HUES64 (cell line): ENCODE results near the gene VAMP8.
A peak's percentile ranks its signal among the peaks of the same experiment; 100 is the strongest.
"Not testable (repeated sequence)": the region's sequence is repeated elsewhere in the genome, so short reads cannot be mapped to it uniquely, and the experiment has no call there.

ENCODE experiments used
- H3K27ac ChIP-seq: 2 replicates; pipeline ENCODE4 v1.7.0; 2013; ENCODE audit warnings: low read depth, low read length, inconsistent platforms
- H3K27me3 ChIP-seq: 2 replicates; pipeline ENCODE4 v1.6.1; 2013; ENCODE audit warnings: mild to moderate bottlenecking, low read length; ENCODE audit not compliant: insufficient read depth
- H3K36me3 ChIP-seq: 2 replicates; pipeline ENCODE4 v1.6.1; 2013; ENCODE audit warnings: mild to moderate bottlenecking, low read length; ENCODE audit not compliant: insufficient read depth
- H3K4me1 ChIP-seq: 2 replicates; pipeline ENCODE4 v1.6.1; 2013; ENCODE audit warnings: mild to moderate bottlenecking, low read length, moderate library complexity; ENCODE audit not compliant: insufficient read depth
- H3K4me3 ChIP-seq: 2 replicates; pipeline ENCODE4 v1.5.1; 2013; ENCODE audit warnings: mild to moderate bottlenecking, low read length, moderate library complexity
- H3K9ac ChIP-seq: 2 replicates; pipeline ENCODE4 v1.6.1; 2013; ENCODE audit warnings: mild to moderate bottlenecking, low read depth, low read length
- H3K9me3 ChIP-seq: 2 replicates; pipeline ENCODE4 v1.6.1; 2013; ENCODE audit warnings: low read depth, low read length; ENCODE audit not compliant: insufficient read depth
- WGBS: fragments of 150-250, 120-280 bp; methylation state at CpG from one replicate; pipeline ENCODE4 v1.1.7; 2013; ENCODE audit warnings: missing lambda C conversion rate; 5-methylcytosine and 5-hydroxymethylcytosine counted together

The VAMP8 gene

DNA sequence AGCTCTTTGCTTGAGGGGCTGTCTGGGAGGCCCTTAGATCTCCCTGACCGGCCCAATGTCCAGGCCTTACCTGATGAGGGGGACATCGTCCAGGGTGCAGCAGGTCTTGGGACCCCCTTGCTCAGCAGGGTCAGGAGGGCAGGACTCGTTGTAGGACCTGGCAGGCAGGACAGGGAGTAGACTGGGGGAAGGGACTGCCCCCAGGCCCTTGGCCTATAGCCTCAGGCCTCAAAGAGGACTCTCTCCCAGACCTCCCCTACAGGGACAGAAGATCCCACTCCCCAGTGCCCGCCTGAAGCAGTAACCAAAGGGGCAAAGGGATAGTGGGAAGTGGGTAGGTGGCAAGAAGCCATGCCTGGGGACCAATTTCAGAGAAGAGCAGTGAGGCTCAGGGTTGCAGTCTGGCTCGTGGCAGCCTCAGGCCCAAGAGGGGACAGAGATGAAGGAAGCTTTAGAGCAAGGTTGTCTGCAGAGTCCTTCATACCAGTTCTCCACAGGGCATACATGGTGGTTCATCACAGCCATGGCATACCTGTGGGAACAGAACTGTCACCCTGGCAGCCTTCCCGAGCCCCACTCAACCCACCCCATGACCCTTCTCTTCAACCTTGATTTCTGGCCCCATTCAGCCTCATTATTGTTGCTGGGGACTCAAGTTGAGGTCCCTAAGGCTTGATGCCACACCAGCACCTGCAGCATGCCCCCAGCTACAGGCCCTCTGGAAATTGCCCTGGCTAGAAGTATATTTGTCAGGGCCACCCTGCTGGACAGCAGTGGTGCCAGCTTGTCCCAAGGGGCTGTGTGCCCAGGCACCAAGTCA is 23.8 kb downstream of the VAMP8 start:
- Histone ChIP-seq H3K27ac (no peak overlapping the region), H3K4me3 (peak overlapping the region; percentile 92), H3K36me3 (peaks cover 30% of the 10 kb centered on the region), H3K27me3 (no peaks in the 10 kb centered on the region), H3K9me3 (no peaks in the 10 kb centered on the region), H3K9ac (no peak overlapping the region), H3K4me1 (no peaks in the 10 kb centered on the region; the same call in 1 of the 2 replicates)
- 85% methylated on average over 6 of the region's 6 CpGs for WGBS

DNA sequence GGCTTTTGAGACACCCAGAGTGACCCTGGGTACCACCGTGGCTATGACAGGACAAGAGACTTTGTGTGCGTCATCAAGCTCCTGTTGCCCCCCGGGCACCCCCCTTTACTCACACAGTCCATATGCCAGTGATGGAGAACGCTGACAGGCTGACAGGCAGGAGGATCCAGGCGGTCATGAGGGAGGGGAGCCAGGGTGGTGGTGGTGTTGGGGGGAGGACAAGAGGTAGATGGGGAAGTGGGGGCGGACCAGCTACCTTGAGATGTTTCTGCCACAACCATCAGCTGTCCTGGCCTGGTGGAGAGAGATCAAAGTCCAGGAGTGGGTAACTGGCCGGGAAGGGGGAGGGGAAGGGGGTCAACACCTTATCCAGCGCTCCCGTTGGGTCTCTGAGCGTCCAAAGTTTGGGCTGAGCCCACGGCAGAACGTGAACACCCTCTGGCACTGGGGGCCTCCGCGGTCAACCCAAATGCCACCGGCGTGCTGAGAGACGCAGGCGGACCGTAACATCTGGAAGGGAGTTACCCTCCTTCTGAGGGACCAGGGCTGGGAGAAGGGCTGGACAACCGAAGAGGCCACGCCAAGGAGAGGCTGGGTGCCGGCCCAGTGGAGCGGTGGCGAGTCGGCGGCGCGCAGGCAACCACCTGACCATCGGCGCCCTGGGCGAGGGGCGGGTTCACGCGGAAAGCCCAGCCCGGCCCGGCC is 24.5 kb downstream of the VAMP8 start:
- Histone ChIP-seq H3K9me3 (no peaks in the 10 kb centered on the region), H3K4me3 (peak overlapping the region; percentile 92), H3K27me3 (no peaks in the 10 kb centered on the region), H3K9ac (peak overlapping the region; percentile 70), H3K27ac (no peak overlapping the region), H3K36me3 (peaks cover 31% of the 10 kb centered on the region), H3K4me1 (no peaks in the 10 kb centered on the region)
- 11% methylated on average over 36 of the region's 36 CpGs for WGBS

DNA sequence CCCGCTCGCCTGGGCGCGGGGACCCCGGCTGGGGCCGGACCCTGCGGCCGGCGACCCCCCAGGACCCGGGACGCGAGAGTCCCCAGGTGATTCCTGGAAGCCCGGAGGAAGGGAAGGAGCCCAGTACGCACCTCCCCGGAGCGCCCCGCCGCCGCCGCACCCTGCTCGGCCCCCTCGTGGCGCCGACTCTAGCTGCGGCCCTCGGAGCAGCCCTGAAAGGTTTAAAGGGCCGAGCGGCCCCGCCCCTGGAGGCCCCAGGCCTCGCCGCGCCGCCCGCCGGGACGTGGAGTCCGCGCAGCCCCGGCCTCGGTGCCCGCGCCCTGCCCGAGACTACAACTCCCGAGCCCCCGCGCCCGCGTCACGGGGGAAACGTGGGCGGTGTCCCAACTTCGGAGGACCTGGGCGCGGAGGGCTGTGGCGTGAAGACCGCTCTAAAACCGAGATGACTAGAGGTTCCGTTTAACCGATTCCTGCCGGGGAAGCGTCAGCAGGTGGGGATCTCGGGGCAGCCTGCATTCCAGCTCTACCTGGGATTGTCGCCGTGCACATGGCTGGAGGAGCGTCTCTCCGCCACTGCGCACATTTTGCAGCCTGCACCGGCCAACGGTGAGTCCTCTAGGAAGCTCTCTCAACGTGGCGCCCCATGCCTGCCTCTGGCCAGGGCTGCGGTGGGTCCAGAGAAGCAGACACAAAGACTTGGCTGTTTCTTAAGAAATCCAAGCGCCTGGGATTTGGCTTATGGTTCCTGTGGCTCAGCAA is 25.3 kb downstream of the VAMP8 start, which contains the start of gene TMEM150A:
Gene TMEM150A (minus strand): TSS at position 223 of the 759 bp plus-strand sequence. CDS start 750 bp downstream, outside the sequence.
- no peaks in the 10 kb centered on the region for H3K27me3 ChIP-seq
- H3K27ac ChIP-seq = peak within 1 kb of the TSS; percentile 39; the same call in 1 of the 2 replicates
- peak within 1 kb of the TSS; percentile 92 for H3K4me3 ChIP-seq
- H3K9ac ChIP-seq = peak within 1 kb of the TSS; percentile 70
- peaks cover 31% of the 10 kb centered on the region for H3K36me3 ChIP-seq
- H3K9me3 ChIP-seq = no peaks in the 10 kb centered on the region
- no peaks in the 10 kb centered on the region for H3K4me1 ChIP-seq
- WGBS = under 1% methylated on average over 73 of the region's 73 CpGs

DNA sequence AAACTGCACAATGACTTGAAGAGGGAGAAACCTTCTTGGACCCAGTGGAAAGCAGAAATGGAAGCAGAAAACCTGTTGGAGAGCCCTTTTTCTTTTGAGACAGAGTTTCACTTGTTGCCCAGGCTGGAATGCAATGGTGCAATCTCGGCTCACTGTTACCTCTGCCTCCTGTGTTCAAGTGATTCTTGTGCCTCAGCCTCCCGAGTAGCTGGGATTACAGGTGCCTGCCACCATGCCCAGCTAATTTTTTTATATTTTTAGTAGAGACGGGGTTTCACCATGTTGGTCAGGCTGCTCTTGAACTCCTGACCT is 26.7 kb downstream of the VAMP8 start:
- peak overlapping the region; percentile 92; the same call in 1 of the 2 replicates for H3K4me3 ChIP-seq
- WGBS = 88% methylated on average over 3 of the region's 3 CpGs

DNA sequence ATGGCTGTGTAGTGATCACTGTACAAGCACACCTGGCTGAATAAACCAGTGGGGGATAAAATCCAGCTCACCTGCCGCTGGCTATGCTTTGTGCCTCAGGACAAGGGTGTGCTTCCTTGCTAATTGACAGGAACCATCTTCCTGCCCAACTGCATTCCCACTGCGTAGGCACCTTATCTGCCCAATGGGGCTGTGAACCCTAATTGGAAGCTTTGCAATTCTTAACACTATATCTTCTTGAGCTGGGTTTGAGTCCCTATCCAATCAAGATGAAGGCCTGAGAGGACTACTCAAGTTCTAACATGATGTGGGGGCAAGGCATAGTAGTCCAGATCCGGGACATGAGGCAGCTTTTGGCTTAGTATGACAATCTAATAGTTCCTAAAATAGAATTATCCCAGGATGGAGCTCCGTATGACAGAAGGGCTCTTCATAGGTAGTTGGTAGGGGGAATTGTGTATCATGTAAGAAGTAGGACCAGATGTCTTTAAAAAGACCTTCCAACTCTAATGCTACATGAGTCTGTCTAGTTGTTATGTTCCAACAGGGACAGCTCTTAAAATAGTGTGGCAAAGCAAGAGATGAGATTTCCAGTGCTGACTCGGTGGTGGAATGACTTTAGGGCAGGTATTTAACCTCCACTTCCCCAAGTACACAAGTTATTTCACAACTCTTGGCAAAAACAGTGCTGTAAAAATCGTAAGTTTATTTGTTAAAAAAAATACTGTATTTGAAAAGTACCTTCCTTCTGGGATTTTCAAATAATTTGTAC is 27.4 kb downstream of the VAMP8 start:
- H3K9me3 ChIP-seq = no peaks in the 10 kb centered on the region
- no peak overlapping the region for H3K9ac ChIP-seq
- H3K36me3 ChIP-seq = peaks cover 36% of the 10 kb centered on the region
- H3K27ac ChIP-seq = no peak overlapping the region
- H3K27me3 ChIP-seq = no peaks in the 10 kb centered on the region
- H3K4me3 ChIP-seq = no peak overlapping the region
- WGBS = 85% methylated on average over 4 of the region's 6 CpGs
- no peaks in the 10 kb centered on the region for H3K4me1 ChIP-seq

More for the DNA sequence above, 26.7 kb downstream of the VAMP8 start:
- not testable (repeated sequence) for H3K27me3 ChIP-seq, H3K9ac ChIP-seq, H3K4me1 ChIP-seq, H3K9me3 ChIP-seq, H3K27ac ChIP-seq
- H3K36me3 ChIP-seq = peaks cover 33% of the 10 kb centered on the region

DNA sequence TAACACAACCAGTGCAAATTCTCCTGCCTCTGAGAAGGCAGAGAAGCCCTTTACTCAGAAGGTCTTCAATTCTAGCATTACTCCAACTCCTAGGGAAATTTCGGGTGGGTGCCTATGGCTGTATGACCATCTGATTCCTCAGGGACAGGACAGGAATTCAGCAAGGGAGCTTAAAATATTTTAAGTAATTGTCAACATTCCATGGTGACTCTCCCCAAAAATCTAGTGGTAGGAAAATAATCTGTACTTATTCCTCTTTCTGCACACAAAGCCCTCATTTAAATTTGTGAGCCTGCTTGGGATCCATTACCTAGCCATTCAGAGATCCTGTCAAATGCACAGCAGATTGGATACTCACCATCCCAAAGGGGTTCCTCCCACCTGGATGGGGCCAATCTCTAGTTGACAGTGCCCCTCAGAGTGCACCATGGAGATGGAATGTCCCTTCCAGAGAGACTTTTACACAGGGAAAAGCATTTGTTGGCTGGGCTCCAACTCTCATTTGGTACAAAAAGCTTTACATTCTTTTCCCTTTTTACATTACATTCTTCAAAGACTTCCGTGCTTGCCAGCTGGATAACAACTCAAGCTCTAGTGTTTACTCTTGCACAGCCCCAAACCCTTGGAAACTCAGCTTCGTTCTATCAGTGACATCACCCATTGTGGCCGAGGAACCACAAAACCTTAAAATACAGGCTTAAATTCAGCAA is 28.2 kb downstream of the VAMP8 start:
- H3K27me3 ChIP-seq = no peaks in the 10 kb centered on the region
- no peaks in the 10 kb centered on the region for H3K4me1 ChIP-seq
- H3K9ac ChIP-seq = no peak overlapping the region
- 89% methylated on average over 4 of the region's 4 CpGs for WGBS
- no peak overlapping the region for H3K4me3 ChIP-seq
- H3K36me3 ChIP-seq = peaks cover 41% of the 10 kb centered on the region
- no peaks in the 10 kb centered on the region for H3K9me3 ChIP-seq
- no peak overlapping the region for H3K27ac ChIP-seq

DNA sequence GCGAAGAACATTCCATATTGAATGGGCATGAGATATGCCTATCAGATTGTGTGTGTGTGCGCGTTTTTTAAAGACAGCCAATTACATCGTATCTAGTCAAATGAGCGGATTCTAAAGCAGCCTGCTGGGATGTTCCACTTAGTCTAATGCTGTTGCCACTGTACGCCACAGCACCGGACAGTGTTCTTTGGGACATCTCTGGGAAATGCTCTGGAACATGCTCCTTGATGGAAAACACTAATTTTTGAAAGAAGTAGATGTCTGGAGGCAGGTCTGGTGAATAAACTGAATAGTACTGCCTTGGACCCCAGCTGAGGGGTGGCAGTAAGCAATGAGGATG is 28.7 kb downstream of the VAMP8 start:
- no peaks in the 10 kb centered on the region for H3K27me3 ChIP-seq
- H3K27ac ChIP-seq = no peak overlapping the region
- H3K4me3 ChIP-seq = no peak overlapping the region
- no peaks in the 10 kb centered on the region for H3K4me1 ChIP-seq
- peaks cover 41% of the 10 kb centered on the region for H3K36me3 ChIP-seq
- H3K9me3 ChIP-seq = no peaks in the 10 kb centered on the region
- no peak overlapping the region for H3K9ac ChIP-seq
- WGBS = 95% methylated on average over 7 of the region's 7 CpGs

DNA sequence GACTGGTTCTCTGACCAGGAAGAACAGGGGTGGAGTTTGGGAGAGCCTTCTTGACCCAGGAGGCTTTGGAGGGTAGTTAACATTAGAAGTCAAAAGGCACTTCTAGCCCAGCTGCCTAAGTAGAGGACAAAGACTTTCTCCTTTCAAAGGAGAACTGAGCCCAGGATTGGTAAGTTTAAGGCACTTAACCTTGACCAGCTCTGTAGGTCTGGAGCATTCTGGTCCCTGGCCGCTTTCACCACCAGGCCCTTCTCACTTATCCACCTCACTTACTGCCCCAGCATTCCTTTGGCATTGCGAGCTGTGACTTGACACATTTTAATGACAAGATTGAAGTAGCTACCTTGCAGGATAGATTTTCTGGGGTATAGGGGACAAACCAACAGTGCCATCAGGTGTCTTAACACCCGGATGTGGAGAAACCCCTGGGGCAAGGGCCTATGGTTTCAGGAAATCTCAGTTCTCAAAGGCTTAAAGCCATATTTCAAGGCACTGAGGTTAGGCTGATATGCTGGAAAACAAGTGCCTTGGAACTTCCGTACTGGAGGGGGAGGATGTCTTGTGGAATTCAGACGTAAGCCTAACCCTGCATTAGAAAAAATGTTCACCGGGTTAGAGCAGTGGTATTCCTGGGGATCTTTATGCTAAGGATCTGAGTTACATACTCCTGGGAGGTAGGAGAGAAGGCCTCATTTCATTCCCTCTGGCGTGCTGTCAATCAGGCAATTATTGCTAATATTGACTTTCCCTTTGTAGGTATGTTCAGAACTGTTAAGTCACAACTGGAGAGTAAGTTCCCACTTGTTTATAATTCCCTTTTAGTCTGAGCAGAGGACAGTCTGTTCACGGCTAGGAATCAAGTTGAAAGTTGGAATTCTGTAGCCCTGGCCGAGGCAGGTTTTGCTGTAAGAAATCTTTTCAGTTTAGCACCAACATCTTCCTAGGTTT is 30.2 kb downstream of the VAMP8 start:
- 94% methylated on average over 9 of the region's 9 CpGs for WGBS
- no peak overlapping the region for H3K27ac ChIP-seq

DNA sequence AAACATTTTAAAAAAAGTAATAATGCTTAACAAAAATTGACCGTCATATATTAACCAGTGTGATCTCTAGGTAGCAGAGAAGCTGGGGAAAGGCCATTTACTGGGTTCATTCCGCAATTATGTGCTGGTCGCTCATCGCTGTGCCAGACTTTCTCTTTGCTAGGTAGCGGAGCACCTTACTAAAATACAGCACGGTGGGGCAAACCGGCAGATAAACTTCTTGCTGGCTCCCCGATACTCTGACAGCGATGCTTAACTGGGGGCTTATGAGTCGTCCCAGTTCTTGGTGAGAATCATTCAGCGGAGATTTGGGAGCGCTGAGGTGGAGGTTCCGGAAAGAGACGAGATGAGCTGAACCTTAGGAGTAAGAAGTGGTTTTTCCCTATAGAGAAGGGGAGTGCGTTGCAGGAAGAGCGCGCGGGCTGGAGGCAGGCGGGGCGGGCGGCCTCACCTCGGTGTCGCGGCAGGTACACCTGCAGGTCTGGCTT is 33.9 kb downstream of the VAMP8 start:
- H3K27ac ChIP-seq = peak overlapping the region; percentile 82
- H3K4me1 ChIP-seq = no peaks in the 10 kb centered on the region
- 9% methylated on average over 24 of the region's 24 CpGs for WGBS

More for the DNA sequence above, 30.2 kb downstream of the VAMP8 start:
- H3K36me3 ChIP-seq = peaks cover 41% of the 10 kb centered on the region
- H3K4me3 ChIP-seq = no peak overlapping the region
- no peaks in the 10 kb centered on the region for H3K4me1 ChIP-seq
- H3K27me3 ChIP-seq = no peaks in the 10 kb centered on the region
- no peak overlapping the region for H3K9ac ChIP-seq
- H3K9me3 ChIP-seq = no peaks in the 10 kb centered on the region

More for the DNA sequence above, 33.9 kb downstream of the VAMP8 start:
- peak overlapping the region; percentile 74 for H3K9ac ChIP-seq
- no peaks in the 10 kb centered on the region for H3K9me3 ChIP-seq
- peak overlapping the region; percentile 85 for H3K4me3 ChIP-seq
- H3K36me3 ChIP-seq = peaks cover 36% of the 10 kb centered on the region
- no peaks in the 10 kb centered on the region for H3K27me3 ChIP-seq
